Natural killer cell (primary cell): ENCODE measurements around the gene MAPK8IP3. TPM values are rescaled to one million over a fixed set of nuclear protein-coding genes. Genes with fewer than 3 reads are reported as not detected.

ENCODE experiments used
- ATAC-seq, 3 donors: fragments of 150-1000 bp in 2 of 3; fragments of 200-7000 bp in 1 of 3; cut with Tn5 transposase; 1 replicate in 1 of 3; 2 replicates in 2 of 3; pipeline ENCODE4 v1.10.0; 2021; ENCODE audit warnings: mild to moderate bottlenecking in 2 of 3, moderate library complexity in 2 of 3
- DNase-seq, 2 donors: peaks; one replicate each; pipeline versions ENCODE4 v3.0.0 to v3.0.0-alpha.2; 2013 to 2021; ENCODE audit warnings: mixed read lengths in 1 of 2
- H3K27ac ChIP-seq: one replicate; pipeline ENCODE4 v1.5.1; 2013; ENCODE audit warnings: mild to moderate bottlenecking, low read length
- H3K27me3 ChIP-seq: one replicate; pipeline ENCODE4 v1.6.1; 2013; ENCODE audit warnings: low read length; ENCODE audit not compliant: control insufficient read depth, insufficient read depth
- H3K36me3 ChIP-seq: one replicate; pipeline ENCODE4 v1.6.1; 2013; ENCODE audit warnings: low read length; ENCODE audit not compliant: control insufficient read depth, insufficient read depth
- H3K4me1 ChIP-seq: one replicate; pipeline ENCODE4 v1.6.1; 2013; ENCODE audit warnings: low read length; ENCODE audit not compliant: control insufficient read depth, insufficient read depth
- H3K4me3 ChIP-seq: one replicate; pipeline ENCODE4 v1.5.1; 2013; ENCODE audit warnings: low read length
- H3K9me3 ChIP-seq: one replicate; pipeline ENCODE4 v1.6.1; 2013; ENCODE audit warnings: low read length; ENCODE audit not compliant: control insufficient read depth, insufficient read depth
- H3K27ac Mint-ChIP-seq, 2 donors: one replicate each; pipeline ENCODE4 v1.8.0; 2022; ENCODE audit warnings: mild to moderate bottlenecking in 2 of 2, mixed read lengths in 2 of 2, moderate library complexity in 1 of 2
- H3K27me3 Mint-ChIP-seq, 2 donors: one replicate each; pipeline ENCODE4 v1.8.0; 2022; ENCODE audit warnings: low read depth in 2 of 2, mixed read lengths in 2 of 2
- H3K36me3 Mint-ChIP-seq: one replicate; pipeline ENCODE4 v1.8.0; 2022; ENCODE audit warnings: mixed read lengths
- H3K4me1 Mint-ChIP-seq, 2 donors: one replicate each; pipeline ENCODE4 v1.8.0; 2022; ENCODE audit warnings: mixed read lengths in 2 of 2
- H3K4me3 Mint-ChIP-seq: one replicate; pipeline ENCODE4 v1.8.0; 2022; ENCODE audit warnings: mild to moderate bottlenecking, moderate library complexity, mixed read lengths
- H3K9me3 Mint-ChIP-seq, 2 donors: one replicate each; pipeline ENCODE4 v1.8.0; 2022; ENCODE audit warnings: mixed read lengths in 2 of 2
- WGBS: methylation state at CpG from one replicate; pipeline ENCODE4 v1.1.7; 2013; ENCODE audit warnings: missing lambda C conversion rate; ENCODE audit not compliant: insufficient coverage; 5-methylcytosine and 5-hydroxymethylcytosine counted together
- intact Hi-C: fragments of 100-400 bp; cut with micrococcal nuclease; formaldehyde crosslinking; loops from one replicate; pipeline ENCODE4 v1.14.2; 2022
- total RNA-seq, 4 donors: library from RNA; stranded (reverse); fragments of 120-200 nt in 1 of 4; gene quantifications; one replicate each; pipeline versions ENCODE4 v1.2.3 to v1.2.4, GENCODE V29; 2013 to 2022
- TF ChIP-seq, protein P1 (sequence below): fragments of 200-600 bp; IDR thresholded peaks from one replicate; pipeline ENCODE4 v1.8.0; 2022; ENCODE audit warnings: antibody characterized with exemption

MAPK8IP3 gene
- total RNA-seq, 3 donors from 2014 or later (not counting 1 experiment from before 2014, with no cell fraction given): 272 to 291 (median 285) TPM

DNA sequence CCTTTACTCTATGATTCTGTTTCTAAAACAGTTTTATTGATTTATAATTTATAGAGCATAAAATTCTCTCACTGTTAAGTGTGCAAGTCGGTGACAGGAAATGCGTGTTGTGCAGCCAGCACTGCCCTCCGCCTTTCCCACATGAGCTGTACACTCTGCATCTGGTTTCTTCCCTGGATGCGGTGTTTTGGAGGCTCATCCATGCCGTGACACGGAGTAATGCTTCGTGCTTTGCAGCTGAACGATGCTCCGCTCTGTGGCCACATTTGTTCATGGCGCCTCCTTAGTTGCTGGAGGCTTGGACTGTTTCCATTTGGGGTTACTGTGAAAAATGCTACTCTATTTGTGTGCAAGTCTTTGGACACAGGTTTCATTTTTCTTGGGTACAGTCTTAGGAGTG is 94.7 kb downstream of the MAPK8IP3 start:
- Histone ChIP-seq H3K9me3 (peaks cover 4% of the 10 kb centered on the region), H3K27ac (no peak overlapping the region), H3K36me3 (no peaks in the 10 kb centered on the region), H3K27me3 (no peaks in the 10 kb centered on the region), H3K4me1 (no peaks in the 10 kb centered on the region), H3K4me3 (no peak overlapping the region)
- TF ChIP-seq, protein P1, sequence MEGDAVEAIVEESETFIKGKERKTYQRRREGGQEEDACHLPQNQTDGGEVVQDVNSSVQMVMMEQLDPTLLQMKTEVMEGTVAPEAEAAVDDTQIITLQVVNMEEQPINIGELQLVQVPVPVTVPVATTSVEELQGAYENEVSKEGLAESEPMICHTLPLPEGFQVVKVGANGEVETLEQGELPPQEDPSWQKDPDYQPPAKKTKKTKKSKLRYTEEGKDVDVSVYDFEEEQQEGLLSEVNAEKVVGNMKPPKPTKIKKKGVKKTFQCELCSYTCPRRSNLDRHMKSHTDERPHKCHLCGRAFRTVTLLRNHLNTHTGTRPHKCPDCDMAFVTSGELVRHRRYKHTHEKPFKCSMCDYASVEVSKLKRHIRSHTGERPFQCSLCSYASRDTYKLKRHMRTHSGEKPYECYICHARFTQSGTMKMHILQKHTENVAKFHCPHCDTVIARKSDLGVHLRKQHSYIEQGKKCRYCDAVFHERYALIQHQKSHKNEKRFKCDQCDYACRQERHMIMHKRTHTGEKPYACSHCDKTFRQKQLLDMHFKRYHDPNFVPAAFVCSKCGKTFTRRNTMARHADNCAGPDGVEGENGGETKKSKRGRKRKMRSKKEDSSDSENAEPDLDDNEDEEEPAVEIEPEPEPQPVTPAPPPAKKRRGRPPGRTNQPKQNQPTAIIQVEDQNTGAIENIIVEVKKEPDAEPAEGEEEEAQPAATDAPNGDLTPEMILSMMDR: no peak
- H3K4me3 Mint-ChIP-seq: no peak overlapping the region
- H3K9me3 Mint-ChIP-seq: no peaks in the 10 kb centered on the region
- intact Hi-C loops: no loop called here
- H3K4me1 Mint-ChIP-seq: no peaks in the 10 kb centered on the region
- no peaks in the 10 kb centered on the region for H3K36me3 Mint-ChIP-seq
- DNase-seq (no peak), ATAC-seq (no peak)
- no peaks in the 10 kb centered on the region for H3K27me3 Mint-ChIP-seq
- no peak overlapping the region for H3K27ac Mint-ChIP-seq
- 92% methylated on average over 10 of the region's 10 CpGs for WGBS

DNA sequence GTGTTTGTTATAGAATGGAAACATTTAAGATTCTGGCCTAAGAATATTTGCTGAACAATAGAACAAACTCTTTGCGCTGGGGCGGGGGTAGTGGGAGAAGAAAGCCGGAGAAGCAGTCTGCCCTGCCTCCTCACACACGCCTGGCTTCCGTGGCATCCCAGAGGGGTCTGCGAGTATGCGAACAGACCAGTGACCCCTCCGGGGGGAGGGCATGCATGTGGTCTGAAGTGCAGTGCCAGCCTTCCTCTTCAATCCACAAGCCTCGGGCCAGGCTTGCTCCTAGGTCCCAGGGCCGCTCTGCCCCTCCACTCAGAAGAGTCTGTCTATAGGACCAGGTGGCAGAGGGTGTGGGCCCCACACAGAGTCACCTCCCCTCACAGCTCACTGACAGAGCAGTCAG is 101.6 kb downstream of the MAPK8IP3 start:
- peaks cover 16% of the 10 kb centered on the region for H3K36me3 ChIP-seq
- ATAC-seq: no peak
- no peak overlapping the region for H3K4me3 Mint-ChIP-seq
- TF ChIP-seq, protein P1: no peak
- H3K27ac ChIP-seq: no peak overlapping the region
- 92% methylated on average over 10 of the region's 10 CpGs for WGBS
- no peaks in the 10 kb centered on the region for H3K36me3 Mint-ChIP-seq
- no peaks in the 10 kb centered on the region for H3K4me1 ChIP-seq
- no peak overlapping the region for H3K4me3 ChIP-seq
- no peaks in the 10 kb centered on the region for H3K9me3 ChIP-seq
- intact Hi-C loops: no loop called here
- no peaks in the 10 kb centered on the region for H3K9me3 Mint-ChIP-seq
- no peaks in the 10 kb centered on the region for H3K27me3 Mint-ChIP-seq
- no peaks in the 10 kb centered on the region for H3K4me1 Mint-ChIP-seq
- H3K27me3 ChIP-seq: no peaks in the 10 kb centered on the region
- no peak overlapping the region for H3K27ac Mint-ChIP-seq
- DNase-seq: no peak

DNA sequence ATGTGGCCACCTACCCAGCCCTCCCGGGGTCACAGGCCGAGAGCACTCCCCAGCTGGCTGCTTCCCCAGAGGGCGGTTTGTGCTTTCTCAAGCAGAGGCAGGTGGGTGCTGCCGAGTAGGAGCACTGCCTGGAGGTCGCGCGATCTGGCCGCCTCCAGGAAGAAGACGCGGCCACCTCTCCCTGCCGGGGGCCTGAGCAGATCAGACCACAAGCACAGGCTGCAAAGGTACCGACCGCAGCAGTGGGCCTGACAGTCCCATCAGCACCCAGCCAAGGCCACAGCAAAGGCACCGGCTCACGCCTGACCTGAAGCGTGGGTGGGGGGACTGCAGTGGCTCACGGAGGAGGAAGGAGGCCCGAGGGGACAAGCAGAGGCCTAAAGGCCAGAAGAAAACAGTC is 102.7 kb downstream of the MAPK8IP3 start:
- Histone ChIP-seq H3K27me3 (no peaks in the 10 kb centered on the region), H3K9me3 (no peaks in the 10 kb centered on the region), H3K4me3 (no peak overlapping the region), H3K27ac (no peak overlapping the region), H3K36me3 (peaks cover 16% of the 10 kb centered on the region), H3K4me1 (no peaks in the 10 kb centered on the region)
- TF ChIP-seq, protein P1: no peak
- ATAC-seq (no peak), DNase-seq (no peak)
- Mint-ChIP-seq H3K4me3 (no peak overlapping the region), H3K27me3 (no peaks in the 10 kb centered on the region), H3K4me1 (peaks cover 7 to 8% of the 10 kb centered on the region in 2 donors), H3K36me3 (no peaks in the 10 kb centered on the region), H3K9me3 (no peaks in the 10 kb centered on the region), H3K27ac (no peak overlapping the region)
- intact Hi-C loops: no loop called here
- 89% methylated on average over 17 of the region's 18 CpGs for whole genome bisulfite sequencing

DNA sequence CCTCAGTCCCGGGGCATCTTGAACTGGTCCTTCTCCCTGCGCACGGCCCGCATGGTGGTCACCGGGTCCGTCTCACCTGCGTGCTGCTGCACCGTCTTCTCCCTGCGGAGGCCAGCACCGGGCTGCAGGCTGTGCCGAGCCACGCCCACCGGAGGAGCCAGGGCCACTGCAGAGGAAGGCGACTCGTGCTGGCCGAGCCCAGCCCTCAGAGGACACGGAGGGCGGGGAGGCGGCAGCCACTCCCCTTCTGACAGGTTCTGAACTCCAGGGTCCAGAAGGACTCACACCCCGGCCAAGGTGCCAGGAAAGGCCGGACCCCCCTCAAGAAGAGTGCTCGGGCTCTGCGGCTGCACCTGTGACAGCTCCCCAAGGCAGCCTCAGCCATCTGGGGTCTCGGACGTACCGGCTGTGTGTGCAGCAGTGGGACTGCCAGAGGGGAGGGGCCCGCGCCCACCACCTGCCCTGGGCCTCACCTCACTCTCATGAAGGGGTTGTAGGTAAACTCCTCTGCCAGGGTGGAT is 103.3 kb downstream of the MAPK8IP3 start:
- no peak overlapping the region for H3K4me3 ChIP-seq
- no peak for DNase-seq
- ATAC-seq: no peak
- no peaks in the 10 kb centered on the region for H3K9me3 ChIP-seq
- intact Hi-C loops: no loop called here
- Mint-ChIP-seq H3K27ac (no peak overlapping the region), H3K4me3 (no peak overlapping the region), H3K36me3 (no peaks in the 10 kb centered on the region), H3K9me3 (no peaks in the 10 kb centered on the region), H3K27me3 (no peaks in the 10 kb centered on the region), H3K4me1 (peaks cover 7 to 8% of the 10 kb centered on the region in 2 donors)
- no peaks in the 10 kb centered on the region for H3K4me1 ChIP-seq
- TF ChIP-seq, protein P1: no peak
- H3K27ac ChIP-seq: no peak overlapping the region
- H3K27me3 ChIP-seq: no peaks in the 10 kb centered on the region
- H3K36me3 ChIP-seq: peaks cover 16% of the 10 kb centered on the region
- 91% methylated on average over 28 of the region's 28 CpGs for WGBS
